GM18951 (cell line): ENCODE measurements around the gene NIPAL1.

Experiments
- POLR2A ChIP-seq: IDR thresholded peaks from 4 replicates; pipeline ENCODE4 v1.6.1; 2011; ENCODE audit warnings: mild to moderate bottlenecking; ENCODE audit not compliant: insufficient read length, insufficient read depth; ENCODE audit errors: extremely low read depth
- in situ Hi-C: fragments of 300-500 bp; cut with MboI; formaldehyde crosslinking; loops from one replicate; pipeline ENCODE4 v1.12.0; 2022; ENCODE audit warnings: low sequenced_read_pairs, mixed read lengths, inconsistent platforms; ENCODE audit not compliant: unreplicated experiment

The NIPAL1 gene

DNA sequence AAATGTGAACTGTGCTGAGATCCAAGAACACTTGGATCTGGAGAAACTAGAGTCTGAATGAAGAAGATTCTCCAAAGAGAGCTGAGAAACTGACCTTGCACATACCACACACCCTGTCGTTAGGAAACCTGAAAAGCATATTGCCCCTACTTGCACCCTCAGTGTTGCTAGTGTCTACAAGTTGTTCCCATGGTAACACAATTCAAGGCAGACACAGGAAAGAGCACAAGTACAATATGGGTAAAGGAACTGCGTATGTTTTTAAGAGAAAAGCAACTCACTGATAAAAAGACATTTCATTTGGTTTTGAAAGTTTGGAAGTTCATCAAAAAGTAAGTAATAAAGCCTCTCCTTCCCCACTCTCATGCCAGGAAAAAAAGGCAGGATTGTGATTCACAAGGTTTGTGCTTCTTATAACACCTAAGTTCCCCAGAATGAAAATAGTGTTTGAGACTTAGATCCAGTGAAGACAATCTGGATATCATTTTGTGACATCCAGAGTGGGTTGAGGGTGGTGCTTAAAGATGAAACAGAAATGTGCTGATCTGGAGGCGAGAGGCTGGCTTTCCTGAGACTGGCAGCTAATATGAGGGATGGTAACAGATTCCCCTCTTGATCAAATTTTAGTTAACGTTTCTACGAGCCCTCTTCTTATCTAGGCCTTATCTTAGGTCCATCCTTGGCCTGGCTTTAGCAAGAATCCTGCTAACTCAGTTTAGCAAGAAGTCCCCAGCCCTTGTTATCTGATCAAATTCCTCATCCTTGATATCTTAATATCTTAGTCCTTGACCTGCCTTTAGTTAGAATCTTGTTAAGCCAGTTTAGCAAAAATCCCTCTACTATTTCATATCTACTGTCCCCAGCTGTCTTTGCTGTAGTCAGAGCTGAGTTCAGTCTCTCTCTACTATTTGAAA is 42.3 kb downstream of the NIPAL1 start:
- TF ChIP-seq POLR2A = no peak
- in situ Hi-C loops = no loop called here

DNA sequence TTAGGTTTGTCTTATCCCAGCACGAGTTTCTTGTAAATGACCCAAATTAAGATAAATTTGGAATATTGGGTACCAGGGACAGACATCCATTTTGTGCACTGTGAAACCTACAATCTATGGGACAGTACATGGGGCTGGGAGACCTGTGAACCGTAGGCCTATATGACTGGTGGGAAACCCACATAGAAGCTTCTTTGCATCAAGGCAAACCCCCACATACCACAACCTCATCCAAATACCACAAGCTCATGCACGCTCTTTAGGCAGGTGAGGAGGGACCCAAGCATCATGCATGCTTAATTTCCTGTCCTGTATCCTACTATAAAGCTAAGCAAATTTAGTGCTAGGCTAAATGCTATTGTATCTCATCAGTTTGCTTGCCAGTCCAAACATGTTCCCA is 47.8 kb downstream of the NIPAL1 start:
- TF ChIP-seq POLR2A = no peak
- in situ Hi-C loops = no loop called here

DNA sequence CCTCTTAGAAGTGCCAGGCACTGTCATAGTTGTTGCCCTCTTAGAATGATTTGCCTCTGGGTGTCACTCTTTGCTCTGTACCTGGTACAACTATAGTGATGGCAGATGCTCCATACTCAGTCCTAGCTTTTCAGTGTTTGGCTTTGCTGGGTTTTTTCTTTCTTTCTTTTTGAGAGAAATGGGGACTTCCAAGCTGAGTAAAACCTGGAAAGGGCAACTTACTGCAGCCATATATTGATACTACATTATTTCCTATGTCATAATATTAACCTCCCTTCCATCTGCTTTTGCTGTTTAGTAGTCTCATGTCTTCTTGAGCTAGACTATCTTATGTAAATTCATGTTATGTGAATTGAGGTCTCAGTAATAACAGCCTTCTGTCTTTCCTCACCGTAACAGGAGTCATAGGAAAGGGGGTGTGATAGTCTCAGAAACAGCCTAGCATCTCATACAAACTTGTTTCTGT is 49.0 kb downstream of the NIPAL1 start:
- in situ Hi-C loops = no loop called here
- TF ChIP-seq POLR2A = no peak

DNA sequence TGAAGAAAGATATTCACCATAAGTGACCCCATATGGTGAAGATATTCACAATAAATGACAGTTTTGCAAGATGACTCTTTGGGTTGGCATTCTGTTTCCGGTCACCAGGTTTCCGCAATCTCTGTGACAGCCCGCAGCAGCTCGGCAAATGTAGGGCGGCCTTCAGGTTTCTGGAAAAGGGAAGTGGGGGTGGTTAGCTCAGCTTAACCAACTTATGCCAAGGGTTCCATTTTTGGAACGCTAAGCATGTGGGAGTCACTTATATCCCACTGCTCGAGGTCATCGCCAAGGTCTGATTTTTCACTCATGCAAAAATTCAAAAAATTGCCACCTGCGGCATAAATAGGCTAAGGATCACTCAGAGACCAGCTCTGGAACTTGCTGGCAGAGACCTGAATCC is 51.0 kb downstream of the NIPAL1 start:
- no peak for TF ChIP-seq POLR2A
- in situ Hi-C loops = no loop called here

DNA sequence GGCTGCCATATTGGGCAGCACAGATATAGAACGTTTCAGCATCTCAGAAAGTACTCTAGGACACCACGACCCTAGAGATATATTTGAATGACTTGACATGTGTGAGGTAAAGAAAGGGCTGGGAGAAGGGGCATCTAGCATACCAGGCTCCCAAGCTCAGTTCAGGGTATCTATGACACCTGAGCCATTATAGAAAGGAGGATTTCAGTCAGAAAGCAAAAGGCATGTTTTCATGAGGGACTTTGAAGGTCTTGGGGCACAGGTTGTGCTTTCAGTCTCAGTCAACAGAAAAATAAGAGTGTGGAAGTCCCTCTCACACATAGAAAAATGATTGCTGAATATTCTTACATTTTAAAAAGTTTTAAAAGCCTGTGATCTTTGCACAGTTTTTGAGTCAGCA is 51.6 kb downstream of the NIPAL1 start:
- TF ChIP-seq POLR2A = no peak
- in situ Hi-C loops = no loop called here

DNA sequence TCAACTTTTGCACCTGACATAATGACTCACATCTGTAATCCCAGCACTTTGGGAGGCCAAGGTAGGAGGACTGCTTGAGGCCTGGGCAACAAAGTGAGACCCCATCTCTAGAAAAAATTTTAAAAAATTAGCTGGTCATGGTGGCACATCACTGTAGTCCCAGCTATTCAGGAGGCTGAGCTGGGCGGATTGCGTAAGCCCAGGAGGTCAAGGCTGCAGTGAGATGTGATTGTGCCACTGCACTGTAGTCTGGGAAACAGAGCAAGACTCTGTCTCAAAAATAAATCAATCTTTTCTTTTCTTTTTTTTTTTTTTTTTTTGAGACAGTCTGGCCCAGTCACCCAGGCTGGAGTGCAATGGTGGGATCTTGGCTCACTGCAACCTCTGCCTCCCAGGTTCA is 52.5 kb downstream of the NIPAL1 start:
- in situ Hi-C loops = no loop called here
- TF ChIP-seq POLR2A = no peak

DNA sequence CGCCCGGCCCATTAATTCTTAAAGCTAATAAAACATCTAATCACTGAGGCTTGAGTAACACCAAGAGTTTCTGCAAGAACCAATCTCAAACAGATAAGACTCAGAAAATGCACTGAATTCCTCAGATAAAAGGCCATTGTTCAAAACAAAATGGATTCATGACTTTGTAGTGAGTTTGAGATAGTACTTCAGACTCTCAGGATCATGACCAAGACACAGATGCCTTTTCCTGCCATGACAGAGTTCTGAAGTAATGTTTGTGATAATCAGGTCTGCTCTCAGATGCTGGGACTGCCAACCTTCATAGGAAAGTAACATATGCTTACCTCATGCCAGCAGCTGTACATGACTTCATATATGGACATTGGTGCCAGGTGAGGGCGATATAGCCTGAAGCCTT is 54.6 kb downstream of the NIPAL1 start:
- in situ Hi-C loops = no loop called here
- no peak for TF ChIP-seq POLR2A

DNA sequence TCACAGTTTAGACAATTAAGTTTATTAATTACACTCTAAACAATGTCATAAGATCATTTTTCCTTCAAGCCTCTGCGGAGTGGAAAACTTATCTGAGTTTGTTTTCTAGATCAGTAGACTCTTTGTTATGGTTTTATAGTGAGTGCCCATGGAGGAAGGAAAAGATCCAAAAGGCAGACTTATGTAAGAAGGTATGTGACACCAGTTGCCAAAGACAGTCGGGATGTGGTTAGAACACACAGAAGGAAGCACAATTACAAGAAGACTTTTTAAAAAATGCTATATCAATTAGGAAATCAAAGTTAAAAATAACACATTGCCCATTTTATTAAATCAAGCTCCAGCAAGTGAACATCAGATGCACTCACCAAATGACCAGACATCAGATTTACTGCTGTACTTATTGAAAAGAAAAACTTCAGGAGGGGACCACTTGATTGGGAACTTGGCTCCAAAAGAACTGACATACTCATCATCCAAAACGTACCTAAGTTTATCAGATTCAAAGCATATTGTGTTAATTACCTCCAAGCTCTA is 57.1 kb downstream of the NIPAL1 start:
- in situ Hi-C loops = no loop called here
- no peak for TF ChIP-seq POLR2A

DNA sequence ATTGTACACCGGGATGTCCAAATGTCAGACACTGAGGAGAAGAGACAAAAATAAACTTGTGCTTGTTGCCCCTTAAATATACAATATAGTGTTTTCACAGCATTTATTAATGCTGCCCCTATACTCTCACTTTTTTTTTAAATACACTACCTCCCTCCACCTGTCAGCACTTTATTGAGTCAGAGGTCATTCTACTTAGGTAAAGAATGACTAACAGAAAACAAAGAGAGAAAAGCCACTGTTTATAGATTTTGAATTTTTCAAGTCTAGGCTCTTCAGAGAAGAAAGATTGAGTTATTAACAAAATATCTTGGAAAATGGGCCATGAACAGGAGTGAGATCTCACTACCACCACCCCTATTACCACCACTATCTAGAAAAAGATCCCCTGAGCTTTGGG is 58.1 kb downstream of the NIPAL1 start:
- in situ Hi-C loops = loop anchor here (25.0 kb wide), 1 partner anchor 387 kb away; no protein-coding TSS in a partner anchor
- no peak for TF ChIP-seq POLR2A

DNA sequence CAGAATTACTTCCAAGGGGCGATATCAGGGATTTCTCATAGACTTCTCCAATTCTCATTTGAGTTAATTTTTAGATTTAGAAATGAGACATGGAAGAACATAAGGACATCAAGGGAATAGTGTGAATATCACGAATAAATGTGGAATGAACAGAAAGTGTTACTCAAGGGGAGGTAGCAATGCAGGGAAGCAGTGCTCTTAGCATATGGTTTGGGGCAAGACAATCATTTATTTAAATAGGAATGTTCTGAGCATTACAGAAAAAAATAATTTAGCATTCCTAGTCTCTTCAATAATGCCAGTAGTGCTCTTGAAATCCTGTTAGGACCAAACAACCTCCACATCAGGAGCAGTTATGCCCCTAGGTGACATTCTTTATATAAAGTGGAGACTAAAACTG is 61.9 kb downstream of the NIPAL1 start:
- no peak for TF ChIP-seq POLR2A
- in situ Hi-C loops = loop anchor here (25.0 kb wide), 1 partner anchor 391 kb away; no protein-coding TSS in a partner anchor

DNA sequence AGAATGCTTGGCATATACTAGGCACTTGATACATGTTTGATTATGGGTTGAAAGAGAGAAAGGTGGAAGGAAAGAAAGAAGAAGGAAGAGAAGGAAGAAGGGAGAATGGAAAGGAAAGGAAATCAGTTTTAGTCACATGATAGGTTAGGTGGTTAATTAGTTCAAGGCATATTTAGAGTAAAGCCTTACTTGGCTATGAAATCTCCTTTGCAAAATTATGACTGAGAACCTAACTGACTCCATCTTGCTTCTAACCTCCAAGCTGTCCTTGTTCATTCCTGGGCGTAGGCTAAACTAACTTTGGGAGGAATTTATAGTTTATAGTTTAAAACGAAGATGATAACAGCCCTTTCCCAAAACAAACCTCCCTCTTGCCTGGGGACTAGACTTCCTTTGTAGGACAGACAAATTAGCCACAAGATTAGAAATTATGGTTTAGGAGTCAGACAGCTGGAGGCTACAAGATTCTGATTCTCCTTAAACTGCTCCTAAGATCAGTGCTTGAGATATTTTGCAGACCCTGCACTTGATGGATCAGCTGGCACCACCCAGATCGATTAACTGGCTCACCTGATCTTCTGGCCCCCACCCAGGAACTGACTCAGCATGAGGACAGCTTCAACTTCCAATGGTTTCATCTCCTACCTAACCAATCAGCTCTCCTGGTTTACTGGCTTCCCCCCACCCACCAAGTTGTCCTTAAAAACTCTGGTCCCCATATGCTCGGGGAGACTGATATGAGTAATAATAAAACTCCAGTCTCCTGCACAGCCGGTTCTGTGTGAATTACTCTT is 62.5 kb downstream of the NIPAL1 start:
- in situ Hi-C loops = loop anchor here (25.0 kb wide), 1 partner anchor 392 kb away; no protein-coding TSS in a partner anchor
- TF ChIP-seq POLR2A = no peak

DNA sequence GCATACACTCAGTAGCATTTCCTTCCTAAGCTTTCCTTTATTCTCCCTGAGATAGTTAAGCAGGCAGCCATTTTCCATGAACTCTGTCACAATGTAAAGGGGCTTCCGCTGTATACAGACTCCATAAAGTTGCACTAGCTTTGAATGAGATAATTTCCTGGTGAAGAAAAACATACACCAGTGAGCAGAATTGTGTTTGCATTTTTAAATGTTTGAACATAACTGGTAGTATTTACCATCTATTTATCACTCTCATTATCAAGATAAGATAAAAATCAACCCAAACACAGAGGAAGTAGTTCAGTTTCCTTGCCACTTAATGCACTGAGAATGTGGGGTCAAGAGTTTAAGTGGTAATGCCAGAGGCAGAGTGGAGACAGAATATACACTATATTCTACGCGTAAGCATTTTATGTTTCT is 63.4 kb downstream of the NIPAL1 start:
- no peak for TF ChIP-seq POLR2A
- in situ Hi-C loops = loop anchor here (25.0 kb wide), 1 partner anchor 393 kb away; no protein-coding TSS in a partner anchor

DNA sequence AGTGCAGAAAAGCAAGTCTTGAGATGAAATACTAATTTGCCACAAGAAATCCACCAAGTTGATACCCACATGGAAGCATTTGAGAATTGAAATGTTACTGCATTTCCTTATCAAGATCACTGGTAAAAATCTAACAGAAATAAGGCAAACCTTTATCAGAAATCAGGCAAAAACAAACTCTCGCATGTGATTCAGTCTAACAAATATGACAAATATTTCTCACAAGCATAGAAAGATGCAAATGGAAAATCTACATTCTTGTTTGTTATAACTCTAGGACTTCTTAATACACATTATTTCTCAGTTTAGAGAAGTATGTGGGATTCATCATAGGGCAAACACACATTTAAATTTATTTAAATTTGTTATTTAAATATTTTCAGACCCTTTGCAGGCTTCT is 64.6 kb downstream of the NIPAL1 start:
- TF ChIP-seq POLR2A = no peak
- in situ Hi-C loops = loop anchor here (25.0 kb wide), 1 partner anchor 394 kb away; no protein-coding TSS in a partner anchor
